ENCODE measurements around the gene ANGPTL8. TPM values are rescaled to one million over a fixed set of nuclear protein-coding genes. Genes with fewer than 3 reads are reported as not detected.

The ANGPTL8 gene
- total RNA-seq, 1 experiment from 2014 or later: not detected

GRCh38 chr19:11291415-11291814 is 52.0 kb downstream of the ANGPTL8 start:
- DNase-seq (ENCODE audit: low spot score): no peak

Other genes with a start within 250 kb of the ANGPTL8 start
- gene LDLR, start 150.2 kb upstream of the ANGPTL8 start, total RNA-seq (2014; rRNA removed; shearing (Covaris generic)): 202 and 218 TPM in 2 replicates
- 98.0 and 106 TPM in 2 replicates for gene SPC24, start 83.8 kb upstream of the ANGPTL8 start, total RNA-seq (2014; rRNA removed; shearing (Covaris generic))
- gene KANK2, start 42.1 kb upstream of the ANGPTL8 start, total RNA-seq (2014; rRNA removed; shearing (Covaris generic)): 30.8 and 35.8 TPM in 2 replicates
- gene DOCK6, start 22.9 kb downstream of the ANGPTL8 start, total RNA-seq (2014; rRNA removed; shearing (Covaris generic)): 12.7 and 19.4 TPM in 2 replicates
- not detected in 2 replicates for gene TSPAN16, start 56.5 kb downstream of the ANGPTL8 start, total RNA-seq (2014; rRNA removed; shearing (Covaris generic))
- 17.5 and 20.5 TPM in 2 replicates for gene RAB3D, start 100.0 kb downstream of the ANGPTL8 start, total RNA-seq (2014; rRNA removed; shearing (Covaris generic))
- gene TMEM205, start 106.6 kb downstream of the ANGPTL8 start, total RNA-seq (2014; rRNA removed; shearing (Covaris generic)): 81.5 and 97.3 TPM in 2 replicates
- gene CCDC159, start 106.9 kb downstream of the ANGPTL8 start, total RNA-seq (2014; rRNA removed; shearing (Covaris generic)): 3.5 and 9.2 TPM in 2 replicates
- gene PLPPR2, start 115.8 kb downstream of the ANGPTL8 start, total RNA-seq (2014; rRNA removed; shearing (Covaris generic)): 1.7 and 3.6 TPM in 2 replicates
- 3.9 and 5.4 TPM in 2 replicates for gene SWSAP1, start 135.0 kb downstream of the ANGPTL8 start, total RNA-seq (2014; rRNA removed; shearing (Covaris generic))
- gene EPOR, start 144.7 kb downstream of the ANGPTL8 start, total RNA-seq (2014; rRNA removed; shearing (Covaris generic)): 3.7 and 3.8 TPM in 2 replicates
- 69.4 and 71.5 TPM in 2 replicates for gene RGL3, start 179.7 kb downstream of the ANGPTL8 start, total RNA-seq (2014; rRNA removed; shearing (Covaris generic))
- not detected in 2 replicates for gene ODAD3, start 195.5 kb downstream of the ANGPTL8 start, total RNA-seq (2014; rRNA removed; shearing (Covaris generic))
- 145 and 159 TPM in 2 replicates for gene PRKCSH, start 196.0 kb downstream of the ANGPTL8 start, total RNA-seq (2014; rRNA removed; shearing (Covaris generic))
- gene ELAVL3, start 241.4 kb downstream of the ANGPTL8 start, total RNA-seq (2014; rRNA removed; shearing (Covaris generic)): not detected in 2 replicates